Cardiac muscle cell (in vitro differentiated cells and primary cell): ENCODE measurements around the gene UBE2D4. TPM values are rescaled to one million over a fixed set of nuclear protein-coding genes. Genes with fewer than 3 reads are reported as not detected.

ENCODE experiments used
- DNase-seq, 2 donors: peaks; one replicate each; pipeline versions ENCODE4 v3.0.0 to v3.0.0-alpha.2; 2010 to 2017; ENCODE audit warnings: low read depth in 1 of 2, low spot score in 1 of 2
- H3K27ac ChIP-seq: fragments of 200-600 bp; sonication (generic); 2 replicates; pipeline ENCODE4 v1.5.1; 2016
- H3K27me3 ChIP-seq: fragments of 200-600 bp; sonication (generic); 2 replicates; pipeline ENCODE4 v1.6.0; 2016; ENCODE audit warnings: control low read depth
- H3K36me3 ChIP-seq: fragments of 200-600 bp; sonication (generic); 2 replicates; pipeline ENCODE4 v1.5.1; 2016; ENCODE audit warnings: control low read depth
- H3K4me1 ChIP-seq: fragments of 200-600 bp; sonication (generic); 2 replicates; pipeline ENCODE4 v1.8.1; 2017; ENCODE audit warnings: low read depth, mild to moderate bottlenecking, mixed run types
- H3K4me3 ChIP-seq: fragments of 200-600 bp; sonication (generic); 2 replicates; pipeline ENCODE4 v1.5.1; 2016; ENCODE audit warnings: mild to moderate bottlenecking
- H3K9me3 ChIP-seq: fragments of 200-600 bp; sonication (generic); 2 replicates; pipeline ENCODE4 v1.5.1; 2017; ENCODE audit warnings: low read depth, mild to moderate bottlenecking, control low read depth
- CTCF ChIP-seq: IDR thresholded peaks from 2 replicates; pipeline ENCODE4 v1.5.1; 2012; ENCODE audit warnings: low read depth, mild to moderate bottlenecking, low read length
- polyA plus RNA-seq: library from polyadenylated mRNA; unstranded; fragments of >200 nt; fragmentation: Nextera tagmentation; extraction: Ambion mirVana; gene quantifications from 2 replicates; pipeline ENCODE4 v1.2.1, GENCODE V29; 2016
- total RNA-seq: library from RNA; depleted of rRNA; stranded (reverse); fragments of >200 nt; gene quantifications from 2 replicates; pipeline ENCODE4 v1.2.3, GENCODE V29; 2016

Gene UBE2D4
- total and polyA plus RNA-seq, 2 experiments from 2014 or later = 12.7 to 22.5 TPM

GRCh38 chr7:43880596-43880995 lies 45.6 kb upstream of the UBE2D4 start:
- Histone ChIP-seq H3K4me3 (no peak overlapping the region), H3K4me1 (no peaks in the 10 kb centered on the region), H3K9me3 (no peaks in the 10 kb centered on the region), H3K36me3 (peaks cover 17% of the 10 kb centered on the region), H3K27ac (no peak overlapping the region), H3K27me3 (no peaks in the 10 kb centered on the region)
- no peak for DNase-seq
- TF ChIP-seq CTCF = no peak

- no peak for TF ChIP-seq CTCF
- no peak overlapping the region for H3K27ac ChIP-seq
These were observed 42.0 kb upstream of the UBE2D4 start for GRCh38 chr7:43884209-43884608.

GRCh38 chr7:43884617-43885016 lies 41.6 kb upstream of the UBE2D4 start:
- Histone ChIP-seq H3K4me1 (no peaks in the 10 kb centered on the region), H3K9me3 (no peaks in the 10 kb centered on the region), H3K27ac (no peak overlapping the region), H3K27me3 (no peaks in the 10 kb centered on the region), H3K36me3 (peaks cover 10% of the 10 kb centered on the region), H3K4me3 (no peak overlapping the region)
- TF ChIP-seq CTCF = no peak
- no peak for DNase-seq

More at GRCh38 chr7:43884209-43884608, 42.0 kb upstream of the UBE2D4 start:
- peaks cover 10% of the 10 kb centered on the region for H3K36me3 ChIP-seq
- H3K9me3 ChIP-seq = no peaks in the 10 kb centered on the region
- no peak overlapping the region for H3K4me3 ChIP-seq
- H3K27me3 ChIP-seq = no peaks in the 10 kb centered on the region
- DNase-seq = no peak
- H3K4me1 ChIP-seq = no peaks in the 10 kb centered on the region

- H3K36me3 ChIP-seq = peaks cover 3% of the 10 kb centered on the region
These were observed 37.0 kb upstream of the UBE2D4 start for GRCh38 chr7:43888993-43889945.

GRCh38 chr7:43890468-43890867 lies 35.8 kb upstream of the UBE2D4 start:
- Histone ChIP-seq H3K4me1 (no peaks in the 10 kb centered on the region), H3K36me3 (peaks cover 3% of the 10 kb centered on the region), H3K9me3 (no peaks in the 10 kb centered on the region), H3K27me3 (no peaks in the 10 kb centered on the region), H3K27ac (no peak overlapping the region), H3K4me3 (no peak overlapping the region)
- no peak for DNase-seq
- no peak for TF ChIP-seq CTCF

More at GRCh38 chr7:43888993-43889945, 37.0 kb upstream of the UBE2D4 start:
- no peak for TF ChIP-seq CTCF
- Histone ChIP-seq H3K27me3 (no peaks in the 10 kb centered on the region), H3K4me3 (no peak overlapping the region), H3K9me3 (no peaks in the 10 kb centered on the region), H3K27ac (no peak overlapping the region), H3K4me1 (no peaks in the 10 kb centered on the region)
- no peak for DNase-seq
